Activated CD4-positive, CD25-positive, alpha-beta regulatory T cell treated with anti-CD3 and anti-CD28 coated beads, Interleukin-2, amount 50 U/mL, for 16 hours (primary cell): Measurements from ENCODE around the gene DCXR.

Experiments
- DNase-seq: peaks from one replicate; pipeline ENCODE4 v3.0.0-alpha.2; 2020; ENCODE audit warnings: low read depth, low spot score

DCXR gene

DNA sequence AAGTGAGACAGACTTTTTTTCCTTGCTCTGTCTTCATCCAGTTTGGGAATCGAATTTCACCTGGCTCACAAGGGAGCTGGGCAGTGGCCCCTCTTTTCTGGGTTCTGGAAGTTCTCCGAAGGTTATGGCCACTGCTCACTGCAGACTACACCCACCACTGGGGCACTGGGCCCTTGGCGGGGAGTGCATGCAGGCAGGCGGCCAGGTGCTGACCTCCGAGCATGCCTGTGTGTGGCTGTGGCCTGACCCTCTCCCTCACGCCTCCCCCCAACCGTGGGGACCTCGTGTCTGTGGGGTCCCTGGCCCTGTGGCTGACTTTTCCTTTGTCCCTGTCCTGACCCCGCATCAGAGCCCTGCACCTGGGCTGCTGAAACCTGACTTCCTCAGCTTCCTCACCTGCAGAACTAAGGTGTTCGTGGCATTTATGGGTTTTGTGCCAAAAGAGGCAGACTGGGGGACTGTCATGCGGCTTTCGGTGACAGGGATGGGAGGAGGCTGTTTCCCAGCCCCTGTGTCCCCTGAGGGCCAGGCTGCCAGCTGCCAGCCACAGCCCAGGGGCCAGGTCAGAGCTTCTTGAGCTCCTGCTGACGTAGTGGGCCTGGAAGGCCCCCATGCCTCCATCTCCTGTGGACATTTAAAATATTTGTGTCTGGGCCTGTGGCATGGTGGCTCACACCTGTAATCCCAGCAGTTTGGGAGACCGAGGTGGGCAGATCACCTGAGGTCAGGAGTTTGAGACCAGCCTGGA lies 38.6 kb downstream of the DCXR start:
- DNase-seq = no peak

DNA sequence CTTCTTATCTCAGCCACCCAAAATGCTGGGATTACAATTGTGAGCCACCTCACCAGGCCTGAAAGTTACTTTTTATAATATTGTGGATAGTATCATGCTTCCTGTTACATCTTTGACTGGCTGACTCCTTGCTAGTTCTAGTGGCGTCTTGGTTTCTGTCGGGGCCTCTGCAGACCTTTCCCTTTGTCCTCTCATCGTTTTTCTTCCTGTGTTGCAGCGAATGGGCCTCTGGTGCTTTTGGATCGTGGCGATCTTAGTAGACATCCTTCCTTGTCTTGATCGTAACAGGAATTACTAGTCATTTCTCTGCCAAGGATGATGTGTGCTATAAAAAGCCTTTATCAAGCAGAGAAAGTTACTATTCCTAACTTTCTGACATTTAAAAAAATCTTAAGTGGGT lies 39.3 kb downstream of the DCXR start:
- no peak for DNase-seq

DNA sequence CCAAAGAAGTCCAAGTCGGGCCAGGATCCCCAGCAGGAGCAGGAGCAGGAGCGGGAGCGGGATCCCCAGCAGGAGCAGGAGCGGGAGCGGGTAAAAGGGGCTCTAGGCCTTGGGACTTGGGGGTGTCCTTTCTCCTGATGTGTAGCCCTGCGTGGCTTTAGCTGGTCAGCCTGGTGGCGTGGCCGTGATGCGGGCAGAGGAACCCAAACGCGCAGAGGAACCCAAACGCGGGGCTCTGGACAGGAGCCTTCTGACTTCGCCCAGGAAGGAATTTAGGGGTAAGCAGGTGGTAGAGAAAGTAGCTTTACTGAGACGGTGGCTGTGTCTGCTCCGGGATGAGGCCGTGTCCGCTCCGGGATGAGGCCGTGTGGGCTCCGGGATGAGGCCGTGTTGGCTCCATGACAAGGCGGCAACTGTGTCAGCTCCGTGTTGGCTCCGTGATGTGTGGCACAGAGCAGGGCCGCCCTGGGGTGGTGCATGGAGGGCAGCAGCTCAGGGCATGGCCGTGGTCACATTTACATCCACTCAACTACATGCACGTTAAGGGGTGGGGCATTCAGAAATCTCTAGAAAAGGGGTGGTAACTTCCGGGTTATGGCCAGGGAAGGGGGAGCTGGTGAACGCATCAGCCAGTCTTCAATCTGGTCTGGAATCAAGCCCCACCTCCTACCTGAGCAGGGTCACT lies 40.6 kb downstream of the DCXR start:
- no peak for DNase-seq

DNA sequence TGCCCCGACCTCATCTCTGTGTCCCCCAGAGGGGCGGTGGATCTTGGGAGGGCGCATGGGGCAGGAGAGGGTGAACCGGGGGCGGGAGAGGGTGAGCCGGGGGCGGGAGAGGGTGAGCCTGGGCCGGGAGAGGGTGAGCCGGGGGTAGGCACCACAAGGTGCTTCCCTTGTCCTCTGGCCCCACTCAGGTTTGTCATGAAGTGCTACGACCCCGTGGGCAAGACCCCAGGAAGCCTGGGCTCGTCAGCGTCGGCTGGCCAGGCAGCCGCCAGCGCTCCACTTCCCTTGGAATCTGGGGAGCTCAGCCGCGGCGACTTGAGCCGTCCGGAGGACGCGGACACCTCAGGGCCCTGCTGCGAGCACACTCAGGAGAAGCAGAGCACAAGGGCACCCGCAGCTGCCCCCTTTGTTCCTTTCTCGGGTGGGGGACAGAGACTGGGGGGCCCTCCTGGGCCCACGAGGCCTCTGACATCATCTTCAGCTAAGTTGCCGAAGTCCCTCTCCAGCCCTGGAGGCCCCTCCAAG lies 41.2 kb downstream of the DCXR start:
- DNase-seq = no peak

DNA sequence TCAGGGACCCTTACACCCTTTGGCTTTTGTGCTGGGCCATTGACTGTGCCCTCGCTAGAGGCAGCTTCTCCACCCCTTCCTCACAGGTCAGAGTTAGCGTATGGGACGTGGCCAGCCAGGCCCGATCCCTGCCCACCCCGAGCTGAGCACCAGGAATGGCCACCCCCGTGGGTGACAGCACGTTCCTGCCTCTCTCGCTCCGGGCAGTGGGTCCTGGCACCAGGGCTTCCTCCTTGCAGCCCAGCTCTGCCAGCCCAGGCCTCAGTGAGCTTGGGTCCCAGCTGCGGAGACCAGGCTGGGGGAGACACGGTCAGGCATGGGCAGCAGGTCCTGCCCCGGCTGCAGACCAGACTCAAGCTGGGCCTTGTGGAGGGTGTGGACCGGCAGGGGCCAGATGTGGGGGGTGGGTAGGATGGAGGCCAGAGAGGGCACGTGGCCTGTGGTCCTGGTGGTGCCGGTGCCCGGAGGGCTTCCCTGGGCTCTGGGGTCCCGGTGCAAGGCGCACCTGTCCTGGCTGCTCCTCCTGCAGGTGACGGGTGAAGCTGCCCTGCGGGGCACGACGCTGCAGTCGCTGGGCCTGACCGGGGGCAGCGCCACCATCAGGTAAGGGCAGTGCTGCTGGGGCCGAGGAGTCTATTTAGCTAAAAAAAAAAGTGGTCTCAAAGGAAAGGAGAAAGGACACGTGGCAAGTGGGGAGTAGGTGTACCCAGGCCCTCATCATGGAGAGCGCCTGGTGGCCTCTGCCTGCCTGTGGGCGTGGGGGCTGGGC lies 41.9 kb downstream of the DCXR start:
- no peak for DNase-seq

DNA sequence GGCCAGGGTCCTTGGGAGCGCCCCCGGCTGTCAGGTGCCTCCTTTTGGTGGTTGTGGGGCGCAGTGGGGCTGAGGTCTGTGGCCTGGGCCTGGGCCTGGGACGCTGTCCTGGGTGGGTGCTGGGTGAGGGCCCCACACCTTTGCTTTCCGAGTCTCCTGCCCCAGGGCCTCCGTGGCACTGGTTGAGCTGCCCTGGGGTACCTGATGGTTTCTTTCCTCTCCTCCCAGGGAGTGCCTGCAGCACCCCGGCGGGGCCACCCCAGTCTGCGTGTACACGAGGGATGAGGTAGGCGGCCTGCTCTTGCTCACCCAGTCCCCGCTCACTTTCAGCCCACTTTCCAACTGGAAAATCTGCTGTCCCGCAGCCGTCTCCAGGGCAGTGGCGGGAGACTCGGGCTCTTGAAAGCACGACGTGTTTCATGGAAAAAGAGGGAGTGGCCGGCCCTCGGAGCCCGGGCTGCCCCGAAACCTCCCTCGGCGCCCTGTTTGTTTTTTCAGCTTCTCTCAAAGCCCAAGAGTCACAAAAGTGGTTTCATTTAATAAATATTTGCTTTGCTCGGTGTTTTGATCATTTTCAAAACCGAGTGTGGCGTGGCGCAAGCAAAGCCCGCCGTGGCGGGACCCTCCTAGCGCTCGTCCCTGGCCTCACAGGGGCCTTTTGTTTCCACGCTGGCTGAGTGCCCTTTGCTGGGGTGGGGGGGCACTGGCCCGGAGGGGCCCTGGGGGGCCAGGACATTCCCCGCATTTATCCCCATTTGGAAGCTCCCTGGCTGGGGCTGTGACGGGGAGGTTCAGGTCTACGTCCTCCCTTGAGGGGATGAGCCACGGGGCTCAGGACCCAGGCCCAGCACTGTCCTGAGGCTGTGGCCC lies 42.7 kb downstream of the DCXR start:
- no peak for DNase-seq

DNA sequence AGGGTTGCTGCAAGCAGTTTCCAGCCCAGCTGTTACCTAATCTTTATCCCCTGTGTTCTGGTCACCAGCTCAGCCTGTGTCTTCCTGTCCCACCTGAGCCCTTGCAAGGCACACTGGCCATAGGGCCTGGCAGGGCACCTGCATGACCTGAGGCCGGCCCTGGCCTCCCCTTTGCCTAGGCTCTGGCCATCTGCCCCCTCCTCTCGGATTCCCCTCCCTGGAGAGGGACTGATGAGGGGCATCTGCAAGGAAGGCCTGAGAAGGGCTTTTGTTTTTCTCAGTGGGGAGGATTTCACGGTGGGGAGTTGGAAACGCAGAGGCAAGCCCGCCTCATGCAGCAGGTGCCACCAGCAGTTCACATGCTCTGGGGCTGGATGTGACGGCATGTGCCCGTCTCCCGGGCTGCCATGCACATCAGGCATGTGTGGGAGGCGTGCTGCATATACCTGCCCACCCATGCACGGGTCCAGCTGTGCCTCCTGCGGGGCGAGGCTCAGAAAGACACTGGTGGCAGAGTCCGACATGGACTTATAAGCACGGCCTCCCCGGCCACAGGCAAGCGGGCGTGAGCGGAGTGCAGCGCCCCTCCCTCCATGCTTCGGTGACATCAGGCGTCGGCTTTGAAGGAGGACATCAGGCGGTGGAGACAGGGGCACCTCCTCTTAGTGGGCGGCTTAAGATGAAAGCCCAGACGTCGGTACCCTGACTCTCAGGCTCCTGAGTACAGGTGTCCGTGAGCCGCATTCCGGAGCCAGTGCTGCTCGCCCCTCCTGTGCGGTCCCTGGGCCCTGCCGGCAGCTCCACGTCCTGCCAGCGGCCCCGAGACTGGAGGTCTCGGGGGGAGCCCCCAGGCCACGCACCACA lies 43.5 kb downstream of the DCXR start:
- DNase-seq = no peak

DNA sequence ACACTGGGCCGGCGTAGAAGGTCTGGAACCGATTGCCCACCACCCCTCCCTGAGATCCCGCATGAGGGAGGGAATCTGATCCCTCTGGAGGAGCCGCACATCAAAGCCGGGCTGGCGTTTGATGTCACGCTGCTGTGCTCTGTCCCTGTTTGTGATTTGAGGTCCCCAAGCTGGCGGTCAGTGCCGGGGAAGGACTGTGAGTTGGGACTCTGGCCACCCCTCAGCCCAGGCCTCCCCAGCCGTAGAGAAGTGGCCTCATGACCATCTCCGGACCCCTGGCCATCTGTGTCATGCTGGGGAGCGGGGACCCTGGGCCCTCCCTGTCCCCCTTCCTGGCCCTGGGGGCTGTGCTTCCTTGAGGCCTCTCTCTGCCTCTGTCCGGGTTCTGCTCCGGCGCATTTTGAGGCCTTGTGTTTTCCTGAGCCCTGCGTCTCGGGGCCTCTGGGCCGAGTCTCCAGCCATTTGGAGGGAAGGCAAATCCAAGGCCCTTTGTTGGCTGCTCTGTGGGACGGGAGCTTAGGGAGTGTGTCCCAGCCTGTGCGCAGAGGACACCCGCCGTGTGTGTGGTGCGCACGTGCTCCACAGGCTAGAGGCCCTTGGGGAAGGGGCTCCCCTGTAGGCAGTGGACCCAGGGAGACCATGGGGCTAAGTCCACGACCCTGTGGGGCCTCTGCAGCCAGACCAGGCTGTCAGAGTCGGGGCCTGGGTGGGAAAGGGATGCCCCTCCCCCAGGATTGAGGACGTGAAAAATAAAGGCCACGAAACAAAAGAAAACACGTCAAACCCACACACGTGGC lies 45.0 kb downstream of the DCXR start:
- DNase-seq = no peak

DNA sequence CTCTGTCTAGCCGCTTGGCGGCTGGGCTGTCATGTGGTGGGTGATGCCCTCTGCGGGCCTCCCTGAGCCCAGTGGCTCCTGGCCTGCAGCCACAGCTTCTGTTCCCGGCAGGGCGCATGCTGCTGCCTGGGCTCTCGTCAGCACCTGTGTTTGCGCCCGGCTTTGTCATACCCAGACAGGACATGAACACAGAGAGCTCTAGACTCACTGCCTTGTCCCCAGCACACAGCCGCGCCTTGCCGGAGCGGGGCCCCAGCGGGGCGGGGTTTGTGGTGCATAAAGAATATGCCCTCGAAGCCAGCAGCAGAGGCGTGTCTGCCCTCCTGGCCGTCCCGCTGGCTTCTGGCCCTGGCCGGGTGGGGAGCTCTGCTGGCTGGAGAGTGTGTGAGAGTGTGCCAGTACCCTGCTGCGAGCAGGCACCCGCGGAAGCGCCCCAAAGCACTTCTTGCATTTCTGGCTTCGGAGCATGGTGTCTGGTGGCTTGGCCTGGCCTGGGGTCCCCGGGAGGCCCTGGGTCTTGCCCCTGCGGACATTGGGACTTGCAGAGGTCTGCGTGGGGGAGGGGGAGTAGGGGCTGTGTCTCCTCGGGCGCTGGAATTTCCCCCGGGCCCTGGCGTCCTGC lies 45.7 kb downstream of the DCXR start:
- DNase-seq = no peak

DNA sequence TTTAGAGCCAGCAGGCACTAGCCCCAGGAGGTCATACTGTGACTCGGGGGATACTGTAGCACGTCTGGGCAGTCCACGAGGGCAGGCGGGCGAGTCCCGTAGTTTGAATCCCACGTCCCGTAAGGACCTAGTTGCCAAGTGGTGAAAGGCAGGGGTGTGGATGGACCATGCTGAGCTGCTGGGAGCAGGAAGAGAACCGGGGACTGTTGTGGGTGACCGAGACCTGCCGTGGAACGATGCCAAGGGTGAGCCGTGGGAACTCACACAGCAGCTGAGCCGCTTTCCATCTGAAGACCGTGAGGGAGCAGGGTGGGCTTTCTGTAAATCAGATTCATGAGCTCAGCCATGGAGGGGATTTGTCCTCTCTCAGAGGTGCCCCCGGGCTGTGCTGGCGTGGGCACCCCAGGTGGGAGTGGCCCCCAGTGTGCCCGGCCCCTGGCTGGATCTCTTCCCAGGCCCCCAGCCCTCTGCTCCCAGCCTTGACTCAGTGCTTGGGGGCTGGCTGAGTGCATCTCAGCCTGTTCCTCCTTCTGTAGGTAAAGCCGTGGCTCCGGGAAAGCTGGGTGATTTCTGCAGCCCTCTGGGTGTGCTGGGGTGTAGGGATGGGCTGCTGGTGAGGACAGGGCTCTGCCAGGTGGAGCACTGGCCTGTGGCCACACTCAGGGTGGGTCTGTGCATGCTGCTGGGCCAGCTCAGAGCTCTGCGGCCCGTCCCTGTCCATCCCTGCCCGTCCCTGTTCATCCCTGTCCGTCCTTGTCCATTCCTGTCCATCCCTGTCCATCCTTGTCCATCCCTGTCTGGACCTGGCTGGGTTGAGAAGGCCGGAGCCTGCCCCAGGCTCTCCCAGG lies 46.4 kb downstream of the DCXR start:
- no peak for DNase-seq

DNA sequence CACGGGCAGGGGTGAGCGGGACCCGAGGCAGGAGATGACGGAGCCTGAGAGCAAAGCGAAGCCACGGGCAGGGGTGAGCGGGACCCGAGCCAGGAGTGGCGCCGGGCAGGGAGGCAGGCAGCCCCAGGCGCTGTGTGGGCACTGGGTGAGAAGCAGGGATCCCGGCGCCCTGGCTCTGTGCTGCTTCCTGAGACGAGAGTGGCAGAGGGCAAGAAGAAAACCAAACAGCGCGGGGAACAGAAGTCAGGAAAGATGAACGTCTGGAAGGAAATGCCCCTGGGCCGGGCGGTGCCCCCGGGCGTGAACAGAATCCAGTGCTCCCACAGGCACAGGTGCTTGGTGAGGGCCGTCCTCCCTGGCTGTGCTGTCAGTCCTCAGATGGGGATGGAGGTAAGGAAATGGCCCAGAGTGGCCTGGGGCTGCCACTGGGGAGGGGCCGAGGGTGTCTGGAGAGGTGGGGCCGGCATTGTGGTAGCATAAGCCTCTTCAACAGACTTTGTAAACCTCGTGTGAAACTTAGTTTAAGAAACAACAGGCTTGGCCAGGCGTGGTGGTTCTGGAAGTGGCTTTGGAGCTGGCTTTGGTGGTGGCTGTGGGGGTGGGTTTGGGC lies 50.2 kb downstream of the DCXR start:
- DNase-seq = no peak

DNA sequence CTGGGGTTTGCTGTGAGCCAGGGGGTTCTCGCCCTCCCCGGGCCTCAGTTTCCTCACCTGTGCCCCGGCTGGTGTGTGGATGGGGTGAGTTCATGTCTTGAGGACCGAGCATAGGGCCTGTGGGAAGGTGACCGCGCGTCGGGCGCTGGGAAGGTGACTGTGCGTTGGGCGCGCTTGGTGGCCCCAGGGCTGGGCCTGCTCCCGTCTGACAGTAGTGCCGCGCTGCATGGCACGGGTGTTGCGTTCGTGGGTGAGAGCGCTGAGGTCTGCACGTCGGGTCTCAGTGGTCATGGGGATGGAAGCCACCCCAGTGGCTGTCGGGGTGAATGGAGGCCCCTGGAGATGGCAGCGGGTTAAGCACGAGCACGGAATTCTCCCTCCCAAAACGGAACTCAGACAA lies 50.9 kb downstream of the DCXR start:
- DNase-seq = no peak
